Measurements from ENCODE around the gene CACNB2.
A peak's percentile ranks its signal among the peaks of the same experiment; 100 is the strongest.

The CACNB2 gene
- total RNA-seq = 0 to 0.13 reads per million in 2 experiments

DNA sequence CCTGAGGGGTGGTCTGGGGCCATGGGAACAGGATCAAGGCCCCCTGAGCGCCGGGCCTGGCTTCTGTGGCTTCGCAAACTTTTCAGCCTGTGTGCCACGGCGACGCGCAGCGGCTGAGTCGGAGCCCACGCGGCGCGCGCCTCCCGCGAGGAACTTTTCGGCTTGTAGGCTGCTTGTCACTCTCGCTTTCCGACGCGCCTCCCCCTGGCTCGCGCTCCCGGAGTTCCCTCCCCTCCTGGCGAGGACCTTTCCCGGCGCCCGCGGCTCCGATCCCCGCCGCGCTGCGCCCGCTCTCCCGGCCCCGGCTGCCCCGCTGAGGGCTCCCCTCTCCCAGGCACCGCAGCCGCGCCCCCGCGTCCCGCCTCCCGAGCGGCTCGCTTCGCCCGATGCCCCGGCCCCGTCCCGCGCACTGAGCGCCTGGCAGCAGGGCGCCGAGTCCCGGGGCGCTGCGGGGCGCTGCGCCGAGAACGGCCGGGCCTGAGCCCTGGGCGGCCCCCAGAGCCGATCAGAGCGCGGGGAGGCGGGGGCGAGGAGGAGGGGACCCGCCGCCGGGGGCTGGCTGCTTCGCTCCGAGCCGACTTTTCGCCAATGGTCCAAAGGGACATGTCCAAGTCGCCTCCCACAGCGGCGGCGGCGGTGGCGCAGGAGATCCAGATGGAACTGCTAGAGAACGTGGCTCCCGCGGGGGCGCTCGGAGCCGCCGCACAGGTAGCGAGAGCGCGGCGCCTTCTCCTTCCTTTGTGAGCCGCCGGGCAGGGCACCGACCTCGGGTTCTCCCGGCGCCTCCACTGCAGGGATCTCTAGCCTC, at the start of gene CACNB2:
Gene CACNB2, plus strand, starts transcription at position 276 of the 808 bp plus-strand sequence.
- no peak for DNase-seq (ENCODE audit: low read depth)

DNA sequence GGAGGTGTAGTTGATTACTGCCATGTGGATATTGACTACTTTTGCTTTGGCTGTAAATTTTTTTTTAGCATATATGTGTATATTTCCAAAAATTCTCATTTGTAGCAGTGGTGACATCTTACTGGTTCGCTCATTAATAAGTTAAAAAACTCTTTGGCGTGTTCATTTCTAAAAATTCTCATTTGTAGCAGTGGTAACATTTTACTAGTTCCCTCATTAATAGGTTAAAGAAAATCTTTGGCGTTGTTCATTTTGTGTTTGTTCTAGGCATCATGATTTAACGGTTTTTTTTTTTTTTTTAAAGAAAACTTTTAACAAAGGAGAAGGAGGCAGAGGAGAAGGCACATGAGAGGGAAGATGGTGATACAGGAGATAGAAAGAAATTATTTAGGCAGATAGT, 45.9 kb upstream of the CACNB2 start:
- no peak for DNase-seq (ENCODE audit: low read depth)

DNA sequence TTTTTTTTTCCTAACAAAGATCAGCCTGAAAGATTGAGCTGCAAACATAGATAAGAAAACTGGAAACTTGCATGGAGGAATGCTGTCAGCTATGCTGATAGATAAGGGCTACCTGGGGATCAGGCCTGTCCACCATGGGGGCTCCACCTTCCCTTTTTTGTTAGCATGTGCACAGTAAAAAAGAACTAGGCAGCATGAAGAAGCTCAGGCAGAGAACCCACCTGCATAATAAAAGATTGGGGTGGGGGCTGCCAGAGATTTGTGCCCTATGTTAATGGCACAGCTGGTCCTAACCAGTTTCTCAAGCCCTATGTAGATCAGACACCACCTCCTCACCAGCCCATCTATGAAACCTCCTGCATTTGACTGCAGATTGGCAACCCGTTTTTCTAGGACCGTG, 45.4 kb upstream of the CACNB2 start:
- DNase-seq (ENCODE audit: low read depth) = no peak

- DNase-seq (ENCODE audit: low read depth) = no peak
These were observed 42.7 kb upstream of the CACNB2 start for GRCh38 chr10:18097524-18097923.

- no peak for DNase-seq (ENCODE audit: low read depth)
These were observed 42.0 kb upstream of the CACNB2 start for GRCh38 chr10:18098201-18098600.

- DNase-seq (ENCODE audit: low read depth) = no peak
These were observed 40.8 kb upstream of the CACNB2 start for GRCh38 chr10:18099415-18099814.

GRCh38 chr10:18100669-18101068, 39.6 kb upstream of the CACNB2 start:
- DNase-seq (ENCODE audit: low read depth) = no peak

DNA sequence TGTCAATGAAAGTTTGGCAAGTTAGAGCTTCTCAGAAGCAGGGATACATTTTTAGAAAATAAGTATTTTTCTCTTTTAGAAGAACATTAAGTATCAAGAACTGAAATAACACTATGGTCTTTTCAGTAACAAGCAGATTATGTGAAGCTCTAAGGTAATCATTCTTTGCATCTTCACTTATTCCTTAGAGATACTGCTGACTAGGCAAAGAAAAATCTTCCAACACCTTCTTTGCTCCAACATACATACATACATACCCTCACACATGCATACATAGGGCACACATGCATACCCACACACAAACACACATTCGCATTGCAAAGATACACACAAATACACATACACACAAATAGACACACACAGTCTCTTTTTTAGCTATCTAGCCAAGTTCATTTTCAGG, 37.8 kb upstream of the CACNB2 start:
- no peak for DNase-seq (ENCODE audit: low read depth)

- DNase-seq (ENCODE audit: low read depth) = peak; percentile 3
These were observed 35.9 kb upstream of the CACNB2 start for GRCh38 chr10:18104223-18104872.

- DNase-seq (ENCODE audit: low read depth) = no peak
These were observed 30.8 kb upstream of the CACNB2 start for GRCh38 chr10:18109341-18109870.

DNA sequence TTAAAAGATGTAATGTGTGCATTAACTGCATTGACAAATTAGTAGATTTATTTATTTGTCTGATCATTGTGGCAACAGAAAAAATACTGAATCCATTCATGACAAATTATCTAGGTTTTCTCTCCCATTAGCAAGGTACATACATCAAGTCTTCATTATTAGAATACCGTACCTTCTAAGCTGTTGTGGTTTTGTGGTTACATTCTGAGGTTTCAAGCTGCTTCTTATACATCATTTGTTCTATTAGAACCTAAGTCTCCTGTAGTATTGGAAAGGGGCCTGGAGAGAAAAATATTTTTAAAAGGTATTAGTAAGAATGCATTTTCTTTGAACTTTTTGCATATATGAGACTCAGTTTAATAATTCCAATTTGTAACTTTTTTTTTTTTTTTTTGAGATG, 26.3 kb upstream of the CACNB2 start:
- DNase-seq (ENCODE audit: low read depth) = no peak

DNA sequence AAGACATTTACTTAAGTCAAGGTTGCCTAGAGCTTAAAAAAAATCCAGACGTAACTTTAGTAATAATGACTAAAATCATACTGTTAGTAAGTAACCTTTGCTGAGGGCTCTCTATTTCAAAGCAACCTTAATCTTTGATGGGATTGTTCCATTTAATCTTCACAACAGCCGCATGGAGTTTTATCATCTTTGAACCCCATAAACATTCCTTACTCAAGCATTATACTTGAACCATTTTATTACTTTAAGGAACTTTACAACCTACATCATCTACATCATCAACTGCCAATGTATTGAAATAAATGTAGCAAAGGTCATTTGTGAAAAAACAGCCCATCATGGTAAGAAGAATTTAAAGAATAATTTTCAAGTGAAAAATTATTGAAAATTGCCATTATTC, 22.9 kb upstream of the CACNB2 start:
- DNase-seq (ENCODE audit: low read depth) = no peak

DNA sequence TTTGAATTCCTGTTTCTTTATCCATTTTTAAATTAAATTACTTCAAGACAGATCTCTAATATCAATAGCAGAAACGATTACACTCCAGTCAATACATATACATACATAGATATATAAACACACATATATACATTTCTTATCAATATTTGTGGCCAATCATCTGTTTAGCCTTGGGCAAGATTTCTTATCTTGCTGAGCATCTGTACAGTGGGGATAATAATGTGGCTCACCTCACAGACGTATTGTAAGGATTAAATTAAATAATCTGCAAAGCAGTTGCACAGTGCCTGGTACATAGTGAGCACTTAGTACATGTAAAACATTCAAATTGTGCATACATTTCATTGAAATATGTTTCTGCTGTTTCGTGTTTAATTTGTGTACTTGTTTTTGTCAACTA, 17.5 kb upstream of the CACNB2 start:
- DNase-seq (ENCODE audit: low read depth) = no peak

- DNase-seq (ENCODE audit: low read depth) = no peak
These were observed 7.2 kb upstream of the CACNB2 start for GRCh38 chr10:18133046-18133445.

DNA sequence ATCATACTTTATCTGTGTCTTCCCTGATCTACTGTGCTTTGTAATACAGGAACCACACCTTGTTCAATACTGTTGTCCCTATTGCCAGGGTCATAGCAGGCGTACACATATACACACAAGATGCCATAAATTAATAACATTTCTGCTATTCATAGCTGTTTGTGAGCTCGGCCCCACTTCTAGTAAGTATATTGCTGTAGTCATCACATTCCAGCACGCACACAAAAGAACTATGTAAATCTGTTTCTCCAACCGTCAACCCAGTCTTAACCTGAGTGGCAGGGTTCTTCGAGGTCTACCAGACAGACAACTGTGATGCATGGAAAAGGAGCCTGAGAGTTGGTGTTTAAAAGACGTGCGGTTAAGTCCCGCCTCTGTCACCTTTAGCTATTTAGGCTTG, 5.7 kb upstream of the CACNB2 start:
- no peak for DNase-seq (ENCODE audit: low read depth)

GRCh38 chr10:18134921-18135320, 5.3 kb upstream of the CACNB2 start:
- DNase-seq (ENCODE audit: low read depth) = no peak

GRCh38 chr10:18136073-18136791, 4.0 kb upstream of the CACNB2 start:
- DNase-seq (ENCODE audit: low read depth) = no peak

- DNase-seq (ENCODE audit: low read depth) = no peak
These were observed 3.1 kb upstream of the CACNB2 start for GRCh38 chr10:18137111-18137510.

GRCh38 chr10:18140957-18141845, 977 bp downstream of the CACNB2 start:
- DNase-seq (ENCODE audit: low read depth) = no peak

- no peak for DNase-seq (ENCODE audit: low read depth)
These were observed 1.9 kb downstream of the CACNB2 start for GRCh38 chr10:18142151-18142550.

DNA sequence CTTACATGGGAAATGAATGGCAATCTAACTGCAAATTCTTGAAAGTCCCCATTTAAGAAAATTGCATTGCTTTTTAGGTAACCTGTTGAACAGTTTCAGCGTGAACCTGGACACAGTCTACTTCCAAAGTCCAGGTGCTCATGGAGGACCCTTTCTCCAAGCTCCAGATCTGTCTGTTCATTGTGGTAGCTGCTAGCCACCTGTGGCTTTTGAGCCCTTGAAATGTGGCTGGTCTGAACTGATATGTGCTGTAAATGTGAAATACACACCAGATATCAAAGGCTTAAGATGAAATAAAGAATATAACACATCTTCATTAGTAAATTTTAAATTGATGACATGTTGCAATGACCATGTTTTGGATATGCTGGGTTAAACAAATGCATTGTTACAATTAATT, 4.2 kb downstream of the CACNB2 start:
- no peak for DNase-seq (ENCODE audit: low read depth)

GRCh38 chr10:18144928-18145327, 4.7 kb downstream of the CACNB2 start:
- DNase-seq (ENCODE audit: low read depth) = no peak

Measured in T follicular helper cell (primary cell).